Parathyroid adenoma (tissue), 2 donors: Measurements from ENCODE around the gene RAB1A.

Experiments used
- H2AFZ ChIP-seq: fragments of 300-600 bp; sonication (generic); one replicate; pipeline ENCODE4 v1.7.0; 2017; ENCODE audit warnings: antibody characterized with exemption, mild to moderate bottlenecking
- H3K27ac ChIP-seq: fragments of 300-600 bp; sonication (generic); one replicate; pipeline ENCODE4 v1.7.0; 2017
- H3K27me3 ChIP-seq: fragments of 300-600 bp; sonication (generic); one replicate; pipeline ENCODE4 v1.7.0; 2017; ENCODE audit warnings: low read length; ENCODE audit not compliant: control insufficient read depth, insufficient read depth
- H3K36me3 ChIP-seq: fragments of 300-600 bp; sonication (generic); one replicate; pipeline ENCODE4 v1.7.0; 2017; ENCODE audit warnings: low read length; ENCODE audit not compliant: control insufficient read depth, insufficient read depth
- H3K4me1 ChIP-seq: fragments of 300-600 bp; sonication (generic); one replicate; pipeline ENCODE4 v1.7.0; 2017; ENCODE audit warnings: control low read depth
- H3K4me2 ChIP-seq: fragments of 300-600 bp; sonication (generic); one replicate; pipeline ENCODE4 v1.7.0; 2017; ENCODE audit warnings: low read length
- H3K4me3 ChIP-seq: fragments of 300-600 bp; sonication (generic); one replicate; pipeline ENCODE4 v1.7.0; 2017; ENCODE audit warnings: low read depth, low read length
- H3K79me2 ChIP-seq: fragments of 300-600 bp; sonication (generic); one replicate; pipeline ENCODE4 v1.7.0; 2017; ENCODE audit warnings: control low read depth
- H3K9ac ChIP-seq: fragments of 300-600 bp; sonication (generic); one replicate; pipeline ENCODE4 v1.7.0; 2017; ENCODE audit warnings: mild to moderate bottlenecking
- H3K9me3 ChIP-seq: fragments of 300-600 bp; sonication (generic); one replicate; pipeline ENCODE4 v1.7.0; 2017; ENCODE audit warnings: low read length; ENCODE audit not compliant: control insufficient read depth
- TF ChIP-seq, protein P1 (sequence below): fragments of 300-600 bp; sonication (generic); IDR thresholded peaks from one replicate; pipeline ENCODE4 v1.7.0; 2017; ENCODE audit warnings: antibody characterized with exemption, mild to moderate bottlenecking
- donor health status: primary hyperparathyroidism.

The RAB1A gene

DNA sequence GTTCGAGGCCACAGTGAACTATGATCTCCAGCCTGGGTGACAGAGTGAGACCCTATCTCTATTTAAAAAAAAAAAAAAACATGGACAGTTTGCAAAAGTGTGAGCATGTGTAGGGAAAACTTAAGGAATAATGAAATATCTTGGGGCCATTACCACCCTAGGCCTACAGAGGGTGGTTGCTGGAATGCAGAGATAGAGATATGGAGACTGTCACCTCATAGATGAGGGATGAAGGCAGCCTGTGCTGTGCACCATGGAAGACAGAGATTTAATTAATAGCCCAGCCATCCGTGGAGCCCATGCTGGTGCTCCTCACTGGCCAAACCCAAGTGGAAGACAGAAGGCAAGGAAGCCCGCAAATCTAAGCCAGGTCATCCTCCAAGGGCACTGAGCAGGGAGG lies 90.3 kb downstream of the RAB1A start:
- no peaks in the 10 kb centered on the region for H3K36me3 ChIP-seq
- TF ChIP-seq, protein P1, sequence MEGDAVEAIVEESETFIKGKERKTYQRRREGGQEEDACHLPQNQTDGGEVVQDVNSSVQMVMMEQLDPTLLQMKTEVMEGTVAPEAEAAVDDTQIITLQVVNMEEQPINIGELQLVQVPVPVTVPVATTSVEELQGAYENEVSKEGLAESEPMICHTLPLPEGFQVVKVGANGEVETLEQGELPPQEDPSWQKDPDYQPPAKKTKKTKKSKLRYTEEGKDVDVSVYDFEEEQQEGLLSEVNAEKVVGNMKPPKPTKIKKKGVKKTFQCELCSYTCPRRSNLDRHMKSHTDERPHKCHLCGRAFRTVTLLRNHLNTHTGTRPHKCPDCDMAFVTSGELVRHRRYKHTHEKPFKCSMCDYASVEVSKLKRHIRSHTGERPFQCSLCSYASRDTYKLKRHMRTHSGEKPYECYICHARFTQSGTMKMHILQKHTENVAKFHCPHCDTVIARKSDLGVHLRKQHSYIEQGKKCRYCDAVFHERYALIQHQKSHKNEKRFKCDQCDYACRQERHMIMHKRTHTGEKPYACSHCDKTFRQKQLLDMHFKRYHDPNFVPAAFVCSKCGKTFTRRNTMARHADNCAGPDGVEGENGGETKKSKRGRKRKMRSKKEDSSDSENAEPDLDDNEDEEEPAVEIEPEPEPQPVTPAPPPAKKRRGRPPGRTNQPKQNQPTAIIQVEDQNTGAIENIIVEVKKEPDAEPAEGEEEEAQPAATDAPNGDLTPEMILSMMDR, result no peak

DNA sequence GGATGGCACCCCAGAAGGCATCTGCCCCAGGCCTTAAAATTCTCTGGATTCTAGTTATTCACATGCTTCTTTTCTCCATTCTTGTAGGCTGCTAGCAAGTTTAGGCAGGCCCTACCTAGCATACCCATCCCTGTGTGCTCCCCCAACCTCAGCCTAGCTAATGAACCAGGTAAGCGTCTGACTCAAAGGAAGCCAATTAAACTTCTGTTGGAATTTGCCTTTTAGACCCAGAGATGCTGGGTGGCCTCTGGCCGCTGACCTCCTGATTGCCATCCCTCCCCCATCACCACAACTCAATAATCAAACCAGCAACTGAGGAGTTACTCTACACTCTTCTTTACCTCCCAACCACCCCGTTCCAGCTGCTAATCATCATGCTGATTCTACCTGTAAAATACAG lies 92.7 kb downstream of the RAB1A start:
- Histone ChIP-seq H3K4me1 (no peaks in the 10 kb centered on the region), H3K9me3 (no peaks in the 10 kb centered on the region), H3K27me3 (no peaks in the 10 kb centered on the region), H3K36me3 (no peaks in the 10 kb centered on the region), H3K9ac (no peak overlapping the region), H3K79me2 (no peaks in the 10 kb centered on the region), H3K27ac (no peak overlapping the region), H3K4me2 (no peak overlapping the region), H2AFZ (no peak overlapping the region), H3K4me3 (no peak overlapping the region)
- TF ChIP-seq, protein P1, result no peak

More for the DNA sequence above, 90.3 kb downstream of the RAB1A start:
- Histone ChIP-seq H2AFZ (no peak overlapping the region), H3K27ac (no peak overlapping the region), H3K4me2 (no peak overlapping the region), H3K9me3 (no peaks in the 10 kb centered on the region), H3K4me1 (no peaks in the 10 kb centered on the region), H3K4me3 (no peak overlapping the region), H3K9ac (no peak overlapping the region), H3K79me2 (no peaks in the 10 kb centered on the region), H3K27me3 (no peaks in the 10 kb centered on the region)
